ENCODE data around the gene POLR1G.
A peak's percentile ranks its signal among the peaks of the same experiment; 100 is the strongest.

POLR1G gene

DNA sequence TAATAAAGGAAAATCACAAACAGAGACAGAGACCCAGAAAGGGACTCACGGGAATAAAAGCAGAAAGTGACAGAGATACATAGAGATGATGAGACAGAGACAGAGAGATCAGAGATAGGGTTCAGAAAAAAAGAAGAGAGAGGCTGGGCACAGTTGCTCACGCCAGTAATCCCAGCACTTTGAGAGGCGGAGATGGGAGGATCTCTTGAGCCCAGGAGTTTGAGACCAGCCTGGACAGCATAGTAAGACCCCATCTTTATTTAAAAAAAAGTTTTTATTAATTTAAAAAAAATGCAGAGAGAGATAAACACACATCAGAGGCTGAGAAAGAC is 41.9 kb downstream of the POLR1G start:
- TF ChIP-seq EGR1 (IDR thresholded peaks at IDR 0.05) (no peak), NFIC (IDR thresholded peaks at IDR 0.05) (no peak), FOXM1 (IDR thresholded peaks at IDR 0.05; ENCODE audit: borderline replicate concordance, low read depth) (no peak), YY1 (IDR thresholded peaks at IDR 0.05; ENCODE audit: low read depth) (no peak), RAD21 (IDR thresholded peaks at IDR 0.05; ENCODE audit: low read depth) (no peak), CREB1 (IDR thresholded peaks at IDR 0.05; ENCODE audit: low read depth) (no peak), TCF12 (IDR thresholded peaks at IDR 0.05; ENCODE audit: low read depth) (no peak), ZBTB7A (IDR thresholded peaks at IDR 0.05; ENCODE audit: low read depth) (no peak), EP300 (IDR thresholded peaks at IDR 0.05; ENCODE audit: borderline replicate concordance) (no peak), CEBPB (IDR thresholded peaks at IDR 0.05) (no peak), TAF1 (IDR thresholded peaks at IDR 0.05; ENCODE audit: low read depth) (no peak)
- TF ChIP-seq, protein P1, sequence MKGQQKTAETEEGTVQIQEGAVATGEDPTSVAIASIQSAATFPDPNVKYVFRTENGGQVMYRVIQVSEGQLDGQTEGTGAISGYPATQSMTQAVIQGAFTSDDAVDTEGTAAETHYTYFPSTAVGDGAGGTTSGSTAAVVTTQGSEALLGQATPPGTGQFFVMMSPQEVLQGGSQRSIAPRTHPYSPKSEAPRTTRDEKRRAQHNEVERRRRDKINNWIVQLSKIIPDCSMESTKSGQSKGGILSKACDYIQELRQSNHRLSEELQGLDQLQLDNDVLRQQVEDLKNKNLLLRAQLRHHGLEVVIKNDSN (IDR thresholded peaks at IDR 0.05), result no peak

DNA sequence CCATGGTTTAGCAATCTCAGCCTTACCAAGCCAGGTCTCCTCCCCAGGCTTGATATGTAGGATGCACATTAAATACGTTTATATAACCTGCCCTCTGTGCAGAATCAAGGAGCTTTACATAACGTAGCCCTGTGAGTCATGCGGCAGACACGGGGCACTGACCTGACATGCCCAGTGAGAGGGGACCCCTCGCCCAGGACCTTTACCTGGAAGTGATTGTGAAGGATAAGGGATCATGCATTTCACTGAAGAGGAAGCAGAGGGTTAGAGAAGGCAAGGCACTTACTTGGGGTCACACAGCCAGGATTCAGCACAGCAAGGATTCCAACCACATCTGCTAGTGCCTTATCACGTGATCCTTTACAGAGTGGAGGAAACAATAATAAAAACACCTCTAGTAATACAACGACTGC is 42.4 kb downstream of the POLR1G start:
- TF ChIP-seq, protein P2, sequence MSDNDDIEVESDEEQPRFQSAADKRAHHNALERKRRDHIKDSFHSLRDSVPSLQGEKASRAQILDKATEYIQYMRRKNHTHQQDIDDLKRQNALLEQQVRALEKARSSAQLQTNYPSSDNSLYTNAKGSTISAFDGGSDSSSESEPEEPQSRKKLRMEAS (IDR thresholded peaks at IDR 0.05), result no peak
- no peak for TF ChIP-seq REST (IDR thresholded peaks at IDR 0.05; ENCODE audit: low read depth)
- TF ChIP-seq YY1 (IDR thresholded peaks at IDR 0.05; ENCODE audit: low read depth), result no peak
- no peak for TF ChIP-seq TAF1 (IDR thresholded peaks at IDR 0.05; ENCODE audit: low read depth)
- no peak for TF ChIP-seq RAD21 (IDR thresholded peaks at IDR 0.05; ENCODE audit: low read depth)
- no peak for TF ChIP-seq TEAD4 (IDR thresholded peaks at IDR 0.05)
- no peak for TF ChIP-seq CEBPB (IDR thresholded peaks at IDR 0.05)
- TF ChIP-seq, protein P1 (IDR thresholded peaks at IDR 0.05), result no peak
- no peak for TF ChIP-seq TCF12 (IDR thresholded peaks at IDR 0.05; ENCODE audit: low read depth)
- TF ChIP-seq EP300 (IDR thresholded peaks at IDR 0.05; ENCODE audit: borderline replicate concordance), result no peak
- TF ChIP-seq ZBTB7A (IDR thresholded peaks at IDR 0.05; ENCODE audit: low read depth), result no peak
- TF ChIP-seq EGR1 (IDR thresholded peaks at IDR 0.05), result no peak
- no peak for TF ChIP-seq FOXM1 (IDR thresholded peaks at IDR 0.05; ENCODE audit: borderline replicate concordance, low read depth)
- TF ChIP-seq NFIC (IDR thresholded peaks at IDR 0.05), result no peak
- TF ChIP-seq CREB1 (IDR thresholded peaks at IDR 0.05; ENCODE audit: low read depth), result no peak

DNA sequence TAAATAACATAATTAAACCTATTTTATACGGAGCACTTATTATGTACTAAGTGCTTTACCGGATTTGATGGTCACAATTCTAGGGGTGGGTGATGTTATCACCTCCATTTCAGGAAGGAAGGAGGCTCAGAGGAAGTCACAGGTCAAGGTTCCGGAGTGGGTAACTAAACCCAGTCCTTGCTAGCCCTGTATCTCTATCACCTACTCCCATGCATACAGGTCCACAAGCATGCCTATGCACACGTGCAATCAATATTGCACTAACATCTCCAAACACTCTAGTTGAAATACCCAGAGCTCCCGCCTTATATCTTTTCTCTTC is 43.5 kb downstream of the POLR1G start:
- TF ChIP-seq RAD21 (IDR thresholded peaks at IDR 0.05; ENCODE audit: low read depth) (no peak), REST (IDR thresholded peaks at IDR 0.05; ENCODE audit: low read depth) (no peak), CREB1 (IDR thresholded peaks at IDR 0.05; ENCODE audit: low read depth) (no peak), EP300 (IDR thresholded peaks at IDR 0.05; ENCODE audit: borderline replicate concordance) (no peak), TEAD4 (IDR thresholded peaks at IDR 0.05) (no peak), NFIC (IDR thresholded peaks at IDR 0.05) (no peak), FOXM1 (IDR thresholded peaks at IDR 0.05; ENCODE audit: borderline replicate concordance, low read depth) (no peak), CEBPB (IDR thresholded peaks at IDR 0.05) (no peak), EGR1 (IDR thresholded peaks at IDR 0.05) (no peak), YY1 (IDR thresholded peaks at IDR 0.05; ENCODE audit: low read depth) (no peak), TAF1 (IDR thresholded peaks at IDR 0.05; ENCODE audit: low read depth) (no peak), ZBTB7A (IDR thresholded peaks at IDR 0.05; ENCODE audit: low read depth) (no peak), TCF12 (IDR thresholded peaks at IDR 0.05; ENCODE audit: low read depth) (no peak)
- TF ChIP-seq, protein P1 (IDR thresholded peaks at IDR 0.05), result no peak
- TF ChIP-seq, protein P2 (IDR thresholded peaks at IDR 0.05), result no peak

DNA sequence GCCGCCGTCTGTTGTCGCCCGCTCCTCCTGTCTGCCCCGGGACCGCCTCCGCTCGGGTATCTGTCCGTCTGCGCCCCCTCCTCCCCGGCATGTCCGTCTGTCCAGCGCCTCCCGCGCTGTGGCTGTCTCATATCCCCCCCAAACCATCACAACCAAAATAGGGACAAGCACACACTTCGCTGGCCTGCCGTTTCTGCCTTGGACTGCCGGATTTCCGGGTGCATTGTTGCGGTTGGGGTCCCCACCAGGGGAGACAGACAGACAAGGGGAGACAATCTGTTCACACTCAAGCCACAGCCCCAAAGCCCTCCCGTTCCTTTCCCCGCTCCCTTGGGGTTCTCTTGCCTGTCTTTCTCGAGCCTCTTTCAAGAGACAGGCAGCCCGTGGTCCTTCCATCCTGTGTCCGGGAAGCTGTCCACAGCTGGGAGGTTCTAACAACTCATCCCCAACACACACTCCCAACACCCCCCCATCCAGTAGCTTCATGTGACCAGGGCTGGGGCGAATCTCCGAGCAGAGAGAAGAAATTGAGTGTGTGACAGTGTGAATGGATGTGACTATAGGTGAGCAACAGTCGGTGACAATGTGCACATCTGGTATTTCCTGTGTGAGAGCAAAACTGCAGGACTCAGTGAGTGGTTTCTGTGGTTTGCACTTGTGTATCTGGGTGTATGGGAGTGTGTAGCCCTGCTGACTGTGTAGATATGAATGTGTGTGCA is 44.8 kb downstream of the POLR1G start:
- TF ChIP-seq, protein P2 (IDR thresholded peaks at IDR 0.05), result 0 out of 2 replicates have a peak, but pooled peaks have one; percentile 4
- peak; percentile 75; the same call in 1 of the 2 replicates for TF ChIP-seq ZBTB7A (IDR thresholded peaks at IDR 0.05; ENCODE audit: low read depth)
- no peak for TF ChIP-seq TEAD4 (IDR thresholded peaks at IDR 0.05)

DNA sequence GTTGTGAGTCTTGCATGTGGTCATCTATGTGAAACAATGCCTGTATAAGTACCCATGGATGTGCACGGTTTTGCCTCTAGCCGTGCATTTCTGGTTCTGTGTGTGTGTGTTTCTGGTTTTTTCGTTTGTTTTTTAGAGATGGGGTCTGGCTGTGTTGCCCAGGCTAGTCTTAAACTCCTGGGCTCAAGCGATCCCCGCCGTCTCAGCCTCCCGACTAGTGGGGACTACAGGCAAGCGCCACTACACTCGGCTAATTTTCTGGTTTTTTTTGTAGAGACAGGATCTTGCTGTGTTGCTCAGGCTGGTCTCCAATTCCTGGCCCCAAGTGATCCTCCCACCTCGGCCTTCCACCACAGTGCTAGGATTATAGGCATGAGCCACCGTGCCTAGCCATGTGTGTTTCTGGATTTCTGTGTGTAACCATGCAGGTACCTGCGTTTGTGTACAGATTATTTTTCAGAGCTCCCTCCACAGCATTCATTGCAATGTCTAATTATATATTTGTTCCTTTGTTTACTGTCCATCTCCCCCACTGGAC is 45.5 kb downstream of the POLR1G start:
- TF ChIP-seq TAF1 (IDR thresholded peaks at IDR 0.05; ENCODE audit: low read depth), result no peak
- TF ChIP-seq NFIC (IDR thresholded peaks at IDR 0.05), result no peak
- no peak for TF ChIP-seq EP300 (IDR thresholded peaks at IDR 0.05; ENCODE audit: borderline replicate concordance)
- TF ChIP-seq REST (IDR thresholded peaks at IDR 0.05; ENCODE audit: low read depth), result no peak
- TF ChIP-seq CREB1 (IDR thresholded peaks at IDR 0.05; ENCODE audit: low read depth), result no peak
- TF ChIP-seq EGR1 (IDR thresholded peaks at IDR 0.05), result no peak
- TF ChIP-seq FOXM1 (IDR thresholded peaks at IDR 0.05; ENCODE audit: borderline replicate concordance, low read depth), result no peak
- no peak for TF ChIP-seq RAD21 (IDR thresholded peaks at IDR 0.05; ENCODE audit: low read depth)
- no peak for TF ChIP-seq TEAD4 (IDR thresholded peaks at IDR 0.05)
- TF ChIP-seq YY1 (IDR thresholded peaks at IDR 0.05; ENCODE audit: low read depth), result no peak

Measured in Ishikawa (cell line).